HG02973 (cell line): ENCODE data around the gene DNHD1.

Experiments
- ATAC-seq: cut with Tn5 transposase; IDR thresholded peaks from one replicate; pipeline ENCODE4 v1.9.1; 2021; ENCODE audit warnings: moderate library complexity; ENCODE audit not compliant: unreplicated experiment

Gene DNHD1

GRCh38 chr11:6497069-6497839 lies at the start of gene DNHD1:
Gene DNHD1, plus strand, starts transcription at chr11:6497280. Its CDS starts 936 bp downstream, at chr11:6498216.
- ATAC-seq, result no peak

GRCh38 chr11:6448574-6448973 lies 48.5 kb upstream of the DNHD1 start:
- no peak for ATAC-seq

GRCh38 chr11:6452219-6452618 lies 44.9 kb upstream of the DNHD1 start:
- ATAC-seq, result no peak

GRCh38 chr11:6453152-6453551 lies 43.9 kb upstream of the DNHD1 start:
- ATAC-seq, result no peak

- ATAC-seq, result no peak
Observed at GRCh38 chr11:6455070-6455469, 42.0 kb upstream of the DNHD1 start.

- no peak for ATAC-seq
Observed at GRCh38 chr11:6456361-6457073, 40.6 kb upstream of the DNHD1 start.

- ATAC-seq, result no peak
Observed at GRCh38 chr11:6457581-6458320, 39.3 kb upstream of the DNHD1 start.

- no peak for ATAC-seq
Observed at GRCh38 chr11:6458352-6459098, 38.6 kb upstream of the DNHD1 start.

- no peak for ATAC-seq
Observed at GRCh38 chr11:6459099-6459450, 38.0 kb upstream of the DNHD1 start.

GRCh38 chr11:6468712-6469495 lies 28.2 kb upstream of the DNHD1 start:
- ATAC-seq, result peak; percentile 68

- ATAC-seq, result no peak
Observed at GRCh38 chr11:6469599-6469998, 27.5 kb upstream of the DNHD1 start.

GRCh38 chr11:6472934-6473333 lies 24.1 kb upstream of the DNHD1 start:
- no peak for ATAC-seq

GRCh38 chr11:6473451-6474412 lies 23.3 kb upstream of the DNHD1 start, which contains the start of gene TRIM3:
Gene TRIM3, minus strand, starts transcription at chr11:6473941. Its CDS starts 8,246 bp downstream, at chr11:6465695.
- ATAC-seq, result peak; percentile 46

- ATAC-seq, result no peak
Observed at GRCh38 chr11:6474413-6474792, 22.7 kb upstream of the DNHD1 start.

GRCh38 chr11:6474806-6475500 lies 22.1 kb upstream of the DNHD1 start:
- ATAC-seq, result no peak

- no peak for ATAC-seq
Observed at GRCh38 chr11:6475936-6476335, 21.1 kb upstream of the DNHD1 start.

- no peak for ATAC-seq
Observed at GRCh38 chr11:6476571-6476970, 20.5 kb upstream of the DNHD1 start.

GRCh38 chr11:6480299-6480914 lies 16.7 kb upstream of the DNHD1 start:
- no peak for ATAC-seq
